ENCODE measurements around the gene RETN.

The RETN gene

GRCh38 chr19:7709932-7710460 is 41.1 kb downstream of the RETN start:
- no peak for DNase-seq

- no peak for DNase-seq
These were observed 41.8 kb downstream of the RETN start for GRCh38 chr19:7710616-7711015.

GRCh38 chr19:7715671-7716070 is 46.8 kb downstream of the RETN start:
- DNase-seq = no peak

- DNase-seq = no peak
These were observed 47.9 kb downstream of the RETN start for GRCh38 chr19:7716762-7717161.

GRCh38 chr19:7718668-7719067 is 49.8 kb downstream of the RETN start:
- no peak for DNase-seq
